HG02852 (cell line): ENCODE results near the gene DHH.
A peak's percentile ranks its signal among the peaks of the same experiment; 100 is the strongest.
"Not testable (repeated sequence)": the region's sequence is repeated elsewhere in the genome, so short reads cannot be mapped to it uniquely, and the experiment has no call there.

Experiments used
- ATAC-seq: cut with Tn5 transposase; IDR thresholded peaks from one replicate; pipeline ENCODE4 v1.9.1; 2021; ENCODE audit warnings: mild to moderate bottlenecking, moderate library complexity; ENCODE audit not compliant: unreplicated experiment

Gene DHH

GRCh38 chr12:49094160-49094974 is at the start of gene DHH:
DHH (minus strand) TSS chr12:49094801; CDS start chr12:49094512, 289 bp downstream.
- no peak for ATAC-seq

- ATAC-seq = no peak
Measured at GRCh38 chr12:49144384-49144783, 49.8 kb upstream of the DHH start.

GRCh38 chr12:49138999-49139398 is 44.4 kb upstream of the DHH start:
- no peak for ATAC-seq

- ATAC-seq = no peak
Measured at GRCh38 chr12:49138587-49138986, 44.0 kb upstream of the DHH start.

- no peak for ATAC-seq
Measured at GRCh38 chr12:49137476-49137875, 42.9 kb upstream of the DHH start.

- not testable (repeated sequence) for ATAC-seq
Measured at GRCh38 chr12:49136997-49137396, 42.4 kb upstream of the DHH start.

GRCh38 chr12:49133590-49133989 is 39.0 kb upstream of the DHH start:
- no peak for ATAC-seq

- ATAC-seq = no peak
Measured at GRCh38 chr12:49133014-49133413, 38.4 kb upstream of the DHH start.

- no peak for ATAC-seq
Measured at GRCh38 chr12:49131894-49132461, 37.4 kb upstream of the DHH start.

GRCh38 chr12:49131051-49131893 is 36.7 kb upstream of the DHH start, which contains the start of gene TUBA1B:
TUBA1B (minus strand) TSS chr12:49131395; CDS start chr12:49131300, 95 bp downstream.
- ATAC-seq = peak; percentile 59

GRCh38 chr12:49130151-49131050 is 35.8 kb upstream of the DHH start:
- peak; percentile 50 for ATAC-seq

GRCh38 chr12:49129332-49130150 is 34.9 kb upstream of the DHH start:
- ATAC-seq = no peak

GRCh38 chr12:49127971-49128370 is 33.4 kb upstream of the DHH start:
- ATAC-seq = not testable (repeated sequence)

- ATAC-seq = no peak
Measured at GRCh38 chr12:49126852-49127763, 32.5 kb upstream of the DHH start.

GRCh38 chr12:49121047-49121696 is 26.6 kb upstream of the DHH start:
- no peak for ATAC-seq

GRCh38 chr12:49111206-49111605 is 16.6 kb upstream of the DHH start:
- ATAC-seq = peak; percentile 5

GRCh38 chr12:49110464-49111155 is 16.0 kb upstream of the DHH start, which contains the start of gene LMBR1L:
LMBR1L (minus strand) TSS chr12:49110847; CDS start chr12:49110555, 292 bp downstream.
- ATAC-seq = peak; percentile 98
